22Rv1 (cell line): ENCODE results near the gene SOCS6.

Experiments used
- CTCF ChIP-seq: fragments of 450-650 bp; IDR thresholded peaks from 2 replicates; pipeline ENCODE4 v1.5.1; 2017; ENCODE audit warnings: mild to moderate bottlenecking
- ZFX ChIP-seq: fragments of 450-650 bp; IDR thresholded peaks from 2 replicates; pipeline ENCODE4 v1.6.1; 2017; ENCODE audit warnings: antibody characterized with exemption, borderline replicate concordance

DNA sequence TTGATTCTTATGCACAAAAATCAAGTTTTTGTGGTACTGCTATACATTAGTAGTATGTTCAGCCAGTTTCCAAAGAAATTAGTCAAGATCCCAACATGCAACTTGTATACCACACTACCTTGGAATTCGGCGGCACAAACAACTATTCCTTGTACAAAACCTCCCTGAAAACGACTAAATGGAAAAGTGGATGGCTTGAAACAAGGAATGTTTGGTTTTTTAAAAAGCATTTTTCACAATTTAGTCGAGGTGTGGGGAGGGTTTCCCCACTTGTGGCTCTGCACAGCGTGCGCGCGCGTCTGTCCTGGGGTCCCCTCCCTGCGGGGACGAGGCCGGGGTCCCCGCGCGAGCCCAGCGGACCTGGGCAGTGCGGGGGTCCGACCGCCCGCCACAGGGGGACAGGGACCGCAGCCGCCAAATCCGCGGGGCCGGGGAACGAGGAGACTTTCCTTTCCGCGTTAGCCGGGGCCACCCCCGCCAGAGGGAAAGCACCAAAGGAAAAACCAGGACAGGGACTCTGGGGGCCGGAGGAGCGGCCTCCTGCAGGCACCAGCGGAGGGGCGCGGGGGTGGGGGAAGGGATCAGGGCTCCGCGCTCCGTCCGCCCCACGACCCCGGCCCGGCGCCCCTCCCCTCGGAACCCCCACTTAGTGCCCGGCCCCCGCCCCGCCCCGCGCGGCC is 534 bp upstream of the SOCS6 start:
- TF ChIP-seq CTCF (no peak), ZFX (no peak)
